Adrenal gland (tissue), 5 donors: ENCODE measurements around the gene MEFV.
"Not testable (repeated sequence)": the region's sequence is repeated elsewhere in the genome, so short reads cannot be mapped to it uniquely, and the experiment has no call there.

Source experiments
- POLR2A ChIP-seq, 2 donors: fragments of 450-650 bp; IDR thresholded peaks; one replicate each; pipeline ENCODE4 v1.6.1; 2017; ENCODE audit warnings: antibody characterized with exemption in 2 of 2, mild to moderate bottlenecking in 2 of 2, moderate library complexity in 1 of 2
- TF ChIP-seq, protein P1 (sequence below), 6 experiments: fragments of 450-650 bp in 4 of 6; fragments of 200-600 bp in 2 of 6; sonication (generic) in 1 of 6; IDR thresholded peaks; 1 replicate in 5 of 6; 2 replicates in 1 of 6; pipeline versions ENCODE4 v1.5.1 to v1.8.0; 2016 to 2021; ENCODE audit warnings: antibody characterized with exemption in 6 of 6, mild to moderate bottlenecking in 2 of 6, moderate library complexity in 1 of 6
- donor health status: DM: no; HTN: no; CAD: no.

DNA sequence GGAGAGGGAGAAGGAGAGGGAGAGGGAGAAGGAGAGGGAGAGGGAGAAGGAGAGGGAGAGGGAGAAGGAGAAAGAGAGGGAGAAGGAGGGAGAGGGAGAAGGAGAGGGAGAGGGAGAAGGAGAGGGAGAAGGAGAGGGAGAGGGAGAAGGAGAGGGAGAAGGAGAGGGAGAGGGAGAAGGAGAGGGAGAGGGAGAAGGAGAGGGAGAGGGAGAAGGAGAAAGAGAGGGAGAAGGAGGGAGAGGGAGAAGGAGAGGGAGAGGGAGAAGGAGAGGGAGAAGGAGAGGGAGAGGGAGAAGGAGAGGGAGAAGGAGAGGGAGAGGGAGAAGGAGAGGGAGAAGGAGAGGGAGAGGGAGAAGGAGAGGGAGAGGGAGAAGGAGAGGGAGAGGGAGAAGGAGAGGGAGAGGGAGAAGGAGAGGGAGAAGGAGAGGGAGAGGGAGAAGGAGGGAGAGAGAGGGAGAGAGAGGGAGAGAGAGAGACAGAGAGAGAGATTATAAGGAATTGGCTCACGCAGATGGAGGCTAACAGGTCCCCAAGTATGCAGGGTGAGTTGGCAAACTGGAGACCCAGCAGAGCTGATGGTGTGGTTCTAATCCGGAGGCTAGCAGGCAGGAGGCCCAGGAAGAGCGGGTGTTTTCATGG, 58.6 kb downstream of the MEFV start:
- TF ChIP-seq, protein P1, sequence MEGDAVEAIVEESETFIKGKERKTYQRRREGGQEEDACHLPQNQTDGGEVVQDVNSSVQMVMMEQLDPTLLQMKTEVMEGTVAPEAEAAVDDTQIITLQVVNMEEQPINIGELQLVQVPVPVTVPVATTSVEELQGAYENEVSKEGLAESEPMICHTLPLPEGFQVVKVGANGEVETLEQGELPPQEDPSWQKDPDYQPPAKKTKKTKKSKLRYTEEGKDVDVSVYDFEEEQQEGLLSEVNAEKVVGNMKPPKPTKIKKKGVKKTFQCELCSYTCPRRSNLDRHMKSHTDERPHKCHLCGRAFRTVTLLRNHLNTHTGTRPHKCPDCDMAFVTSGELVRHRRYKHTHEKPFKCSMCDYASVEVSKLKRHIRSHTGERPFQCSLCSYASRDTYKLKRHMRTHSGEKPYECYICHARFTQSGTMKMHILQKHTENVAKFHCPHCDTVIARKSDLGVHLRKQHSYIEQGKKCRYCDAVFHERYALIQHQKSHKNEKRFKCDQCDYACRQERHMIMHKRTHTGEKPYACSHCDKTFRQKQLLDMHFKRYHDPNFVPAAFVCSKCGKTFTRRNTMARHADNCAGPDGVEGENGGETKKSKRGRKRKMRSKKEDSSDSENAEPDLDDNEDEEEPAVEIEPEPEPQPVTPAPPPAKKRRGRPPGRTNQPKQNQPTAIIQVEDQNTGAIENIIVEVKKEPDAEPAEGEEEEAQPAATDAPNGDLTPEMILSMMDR (IDR thresholded peaks at IDR 0.05) = not testable (repeated sequence)
- not testable (repeated sequence) for TF ChIP-seq POLR2A (IDR thresholded peaks at IDR 0.05)
